HG03521 (cell line): ENCODE data around the gene OLA1.

Source experiments
- ATAC-seq: cut with Tn5 transposase; IDR thresholded peaks from one replicate; pipeline ENCODE4 v1.9.1; 2021; ENCODE audit warnings: mild to moderate bottlenecking, moderate library complexity; ENCODE audit not compliant: unreplicated experiment

The OLA1 gene

DNA sequence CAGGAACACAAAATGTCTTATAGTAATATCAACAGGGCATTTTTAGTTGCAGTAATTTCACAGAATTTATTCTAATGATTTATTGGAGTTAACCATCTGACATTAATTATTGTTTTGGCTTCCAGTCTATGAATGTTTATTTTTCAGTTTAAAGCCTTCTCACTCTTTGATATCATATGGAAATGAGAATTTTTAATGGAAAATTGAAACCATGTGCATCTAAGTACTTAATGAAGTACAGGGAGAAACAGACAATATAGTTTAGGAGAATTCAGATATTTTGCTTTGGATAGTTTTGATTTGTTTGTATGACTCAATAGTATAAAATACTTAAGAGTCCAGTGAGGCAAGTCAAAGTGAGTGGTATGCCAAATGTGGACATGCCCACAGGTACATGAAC, 126.1 kb downstream of the OLA1 start:
- ATAC-seq, result no peak

- ATAC-seq, result no peak
These were observed 126.7 kb downstream of the OLA1 start for GRCh38 chr2:174121612-174122011.

GRCh38 chr2:174121175-174121574, 127.2 kb downstream of the OLA1 start:
- ATAC-seq, result no peak

- ATAC-seq, result no peak
These were observed 128.0 kb downstream of the OLA1 start for GRCh38 chr2:174120346-174120745.

DNA sequence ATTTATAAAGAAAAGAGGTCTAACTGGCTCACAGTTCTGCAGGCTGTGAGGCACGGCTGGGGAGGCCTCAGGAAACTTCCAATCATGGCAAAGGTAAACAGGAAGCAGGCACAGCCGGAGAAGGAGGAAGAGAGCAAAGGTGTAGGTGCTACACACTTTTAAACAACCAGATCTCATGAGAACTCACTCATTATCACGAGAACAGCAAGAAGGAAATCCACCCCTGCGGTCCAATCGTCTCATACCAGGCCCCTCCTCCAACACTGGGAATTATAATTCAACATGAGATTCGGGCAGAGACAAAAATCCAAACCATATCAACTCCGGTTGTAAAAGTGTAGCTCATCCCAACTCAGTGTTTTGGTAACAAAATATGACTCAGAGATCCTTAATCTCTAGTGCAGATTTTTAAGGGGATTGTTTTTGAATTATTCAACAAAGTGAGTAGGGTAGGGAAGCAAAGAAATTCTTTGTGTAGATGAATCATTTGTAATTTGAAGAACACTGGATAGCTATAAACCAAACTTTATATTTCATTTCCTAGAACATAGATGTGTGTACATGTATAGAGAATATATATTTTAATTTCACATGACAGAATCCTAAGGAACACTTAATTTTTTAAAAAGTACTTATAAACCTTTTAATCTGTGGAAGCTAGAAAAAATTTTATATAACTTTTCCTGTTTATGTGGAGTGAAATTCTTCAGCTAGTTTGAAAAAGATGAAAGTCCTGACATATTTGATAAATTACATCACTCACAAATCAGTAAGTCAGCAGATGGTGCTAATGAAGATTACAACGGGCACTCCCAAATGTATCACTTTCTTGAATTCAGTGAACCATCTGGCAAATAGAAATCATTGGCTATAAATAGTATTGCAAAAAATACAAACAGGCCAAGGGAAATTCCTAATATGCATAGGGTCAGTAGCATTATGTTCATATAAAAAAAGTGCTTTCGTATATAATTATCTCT, 130.1 kb downstream of the OLA1 start:
- no peak for ATAC-seq

GRCh38 chr2:174112073-174112472, 136.3 kb downstream of the OLA1 start:
- ATAC-seq, result no peak

DNA sequence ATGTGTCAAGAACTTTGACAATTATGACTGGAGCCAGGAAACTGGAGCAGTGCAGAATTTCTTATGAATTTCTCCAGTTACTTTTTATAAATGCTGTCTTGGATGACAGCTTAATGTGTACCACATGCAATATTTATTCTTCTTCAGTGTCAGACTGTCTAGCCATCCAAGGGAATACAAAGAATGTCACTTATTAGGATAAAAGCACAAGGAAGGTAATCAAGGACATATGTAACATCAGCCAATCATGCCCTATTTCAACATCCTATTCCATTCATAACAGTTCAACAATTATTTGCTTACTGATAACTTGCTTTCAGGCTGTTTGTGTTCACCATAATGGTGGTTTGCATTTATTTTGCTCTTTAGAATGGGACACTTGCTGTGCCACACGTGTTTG, 139.8 kb downstream of the OLA1 start:
- no peak for ATAC-seq

GRCh38 chr2:174106736-174107135, 141.6 kb downstream of the OLA1 start:
- no peak for ATAC-seq

- ATAC-seq, result no peak
These were observed 153.8 kb downstream of the OLA1 start for GRCh38 chr2:174094542-174094941.

DNA sequence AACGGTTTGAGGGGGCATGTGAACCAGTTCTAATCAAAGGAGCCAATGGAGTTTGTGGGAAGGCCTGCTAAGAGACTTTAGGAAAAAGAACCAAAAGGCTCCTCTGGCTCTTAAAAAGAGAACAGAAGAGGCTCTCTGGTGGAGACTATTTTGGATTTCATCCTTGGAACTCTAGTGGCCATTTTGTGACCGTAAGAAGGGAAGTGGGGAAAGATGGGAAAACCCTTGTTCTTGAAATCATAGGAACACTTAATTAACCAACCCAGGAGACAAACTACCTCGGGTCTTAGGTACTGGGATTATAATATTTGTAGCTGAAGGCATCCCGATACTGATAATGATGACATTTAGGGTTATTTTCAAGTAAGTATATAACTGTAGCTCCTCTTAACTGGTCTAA, 157.9 kb downstream of the OLA1 start:
- ATAC-seq, result no peak

DNA sequence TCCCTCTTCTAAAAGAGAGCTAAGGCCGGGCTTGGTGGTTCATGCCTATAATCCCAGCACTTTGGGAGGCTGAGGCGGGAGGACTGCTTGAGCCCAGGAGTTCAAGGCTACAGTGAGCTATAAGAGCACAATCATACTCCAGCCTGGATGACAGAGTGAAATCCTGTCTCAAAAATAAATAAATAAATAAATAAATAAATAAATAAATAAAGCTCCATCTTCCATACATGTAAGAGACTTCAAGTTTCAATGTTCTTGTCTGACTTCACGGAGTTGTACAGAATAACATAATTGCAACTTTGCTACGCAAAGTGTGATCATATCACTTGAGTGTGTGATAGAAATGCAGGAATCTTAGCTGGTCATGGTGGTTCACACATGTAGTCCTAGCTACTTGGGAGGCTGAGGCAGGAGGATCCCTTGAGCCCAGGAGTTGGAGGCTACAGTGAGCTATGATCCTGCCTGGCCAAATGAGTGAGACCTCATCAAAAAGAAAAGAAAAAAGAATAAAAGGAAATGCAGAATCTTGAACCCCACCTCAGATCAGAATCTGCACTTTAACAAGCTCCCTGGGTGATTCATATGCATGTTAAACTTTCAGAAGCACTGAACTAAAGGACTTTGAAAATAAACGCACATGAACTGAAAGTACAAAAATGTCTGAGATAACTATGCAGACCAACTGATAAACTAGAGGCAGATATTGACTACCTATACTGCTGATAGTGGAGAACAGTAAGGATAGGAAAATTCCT, 159.4 kb downstream of the OLA1 start:
- no peak for ATAC-seq

DNA sequence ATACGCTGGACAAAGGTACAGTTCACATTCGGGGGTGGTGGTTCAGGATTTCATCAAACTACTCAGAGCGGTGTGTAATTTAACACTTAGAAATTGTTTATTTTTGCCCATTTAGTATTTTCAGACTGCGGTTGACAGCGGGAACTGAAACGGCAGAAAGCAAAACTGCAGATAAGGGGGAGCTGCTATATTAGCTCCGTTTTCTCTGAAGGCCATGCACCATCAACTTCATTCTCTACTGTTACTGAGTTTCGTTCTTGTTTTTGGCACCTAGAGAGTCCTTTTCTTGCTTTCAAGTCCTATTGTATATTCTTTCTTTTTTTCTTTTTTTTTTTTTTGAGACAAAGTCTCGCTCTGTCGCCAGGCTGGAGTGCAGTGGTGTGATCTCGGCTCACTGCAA, 161.6 kb downstream of the OLA1 start:
- no peak for ATAC-seq

DNA sequence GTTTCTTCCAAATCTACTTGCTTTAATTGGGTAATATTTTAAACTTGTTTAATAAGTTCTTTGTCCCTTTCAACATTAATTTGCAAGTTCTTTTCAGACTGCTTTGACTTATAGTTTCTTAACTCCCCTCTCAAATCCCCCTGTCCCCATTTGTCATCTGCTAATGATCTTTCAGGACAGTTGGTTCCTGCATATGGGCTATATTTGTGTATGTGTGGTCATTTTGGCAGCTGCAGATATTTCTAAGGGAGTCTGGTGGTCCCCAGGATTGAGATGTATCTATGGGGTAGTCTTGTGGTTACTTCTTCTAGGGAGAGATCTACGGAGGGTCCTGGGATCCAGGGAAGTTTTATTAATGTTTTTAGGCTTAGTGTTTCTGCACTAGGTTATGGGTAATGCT, 162.6 kb downstream of the OLA1 start:
- no peak for ATAC-seq

DNA sequence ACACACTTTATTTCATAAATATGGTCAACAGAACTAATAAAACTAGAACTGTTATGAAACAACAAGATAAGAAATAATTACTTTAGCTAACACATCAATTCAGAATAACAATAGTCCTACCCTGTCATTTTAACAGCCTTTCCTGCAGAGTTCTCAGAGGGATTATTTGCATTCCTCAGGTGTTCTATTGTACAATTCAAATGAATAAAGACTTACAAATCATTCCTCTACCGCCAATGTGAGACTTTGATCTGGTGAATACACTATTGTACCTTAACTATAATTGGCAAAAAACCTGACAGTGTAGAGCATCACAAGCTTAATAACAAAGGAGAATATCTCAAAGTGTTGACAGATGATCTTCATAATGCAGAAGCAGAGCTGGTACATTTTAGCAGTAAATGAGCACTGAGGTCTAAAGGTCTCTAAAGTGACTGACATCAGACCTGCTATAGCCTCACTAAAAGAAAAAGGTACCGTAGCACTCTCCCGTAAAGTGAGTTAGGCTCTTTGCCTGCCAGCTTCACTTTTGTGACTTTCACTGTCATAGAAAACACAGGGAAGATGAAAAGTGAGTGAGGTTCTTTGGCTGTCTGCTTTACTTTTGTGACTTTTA, 164.4 kb downstream of the OLA1 start:
- ATAC-seq, result no peak

GRCh38 chr2:174080672-174081121, 167.6 kb downstream of the OLA1 start:
- no peak for ATAC-seq

DNA sequence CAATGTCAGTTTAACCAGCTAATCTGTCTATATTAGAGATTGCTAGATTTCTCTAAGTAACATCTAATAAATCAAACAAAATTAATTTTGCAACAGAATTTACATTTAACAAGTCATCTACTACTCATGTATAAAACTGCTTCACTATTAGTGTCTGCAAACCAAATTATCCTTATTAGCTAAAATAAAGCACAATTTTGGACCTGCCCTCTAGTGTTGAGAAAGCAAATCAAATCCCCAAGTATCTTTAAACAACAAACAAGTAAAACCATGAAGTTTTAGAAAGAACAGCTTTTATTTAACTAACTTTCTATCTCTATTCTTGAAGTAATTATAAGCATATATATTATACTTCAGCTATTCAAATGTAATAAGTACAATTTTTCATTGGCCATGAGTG, 170.1 kb downstream of the OLA1 start:
- no peak for ATAC-seq

DNA sequence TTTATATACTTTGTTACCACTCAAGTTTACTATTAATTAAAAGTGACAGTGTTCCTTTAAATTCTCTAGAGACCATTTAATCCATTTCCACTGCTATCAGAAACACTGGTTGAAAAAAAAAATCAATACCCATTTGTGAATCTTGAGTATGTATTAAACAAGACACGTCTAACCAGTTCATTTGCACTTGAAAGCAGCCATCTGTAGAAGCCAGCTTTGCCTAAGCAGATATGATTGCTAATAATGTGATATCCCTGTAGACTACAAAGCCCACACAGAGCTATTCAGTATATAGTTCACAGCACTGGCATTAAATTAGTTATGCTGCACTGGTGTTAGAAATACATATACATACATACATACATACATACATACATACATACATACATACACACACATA, 171.4 kb downstream of the OLA1 start:
- ATAC-seq, result no peak

GRCh38 chr2:174076040-174076439, 172.3 kb downstream of the OLA1 start:
- ATAC-seq, result no peak

GRCh38 chr2:174074831-174075230, 173.5 kb downstream of the OLA1 start:
- no peak for ATAC-seq

GRCh38 chr2:174072857-174073256, 175.5 kb downstream of the OLA1 start:
- ATAC-seq, result no peak

- no peak for ATAC-seq
These were observed 176.3 kb downstream of the OLA1 start for GRCh38 chr2:174072069-174072468.

GRCh38 chr2:174071321-174071720, 177.0 kb downstream of the OLA1 start:
- no peak for ATAC-seq
